Medulla oblongata (tissue), 1 donor: ENCODE measurements around the gene PICK1.
"Not testable (repeated sequence)": the region's sequence is repeated elsewhere in the genome, so short reads cannot be mapped to it uniquely, and the experiment has no call there.

ENCODE experiments used
- DNase-seq: peaks from one replicate; pipeline ENCODE4 v3.0.0-alpha.2; 2015; ENCODE audit errors: extremely low spot score

The PICK1 gene

DNA sequence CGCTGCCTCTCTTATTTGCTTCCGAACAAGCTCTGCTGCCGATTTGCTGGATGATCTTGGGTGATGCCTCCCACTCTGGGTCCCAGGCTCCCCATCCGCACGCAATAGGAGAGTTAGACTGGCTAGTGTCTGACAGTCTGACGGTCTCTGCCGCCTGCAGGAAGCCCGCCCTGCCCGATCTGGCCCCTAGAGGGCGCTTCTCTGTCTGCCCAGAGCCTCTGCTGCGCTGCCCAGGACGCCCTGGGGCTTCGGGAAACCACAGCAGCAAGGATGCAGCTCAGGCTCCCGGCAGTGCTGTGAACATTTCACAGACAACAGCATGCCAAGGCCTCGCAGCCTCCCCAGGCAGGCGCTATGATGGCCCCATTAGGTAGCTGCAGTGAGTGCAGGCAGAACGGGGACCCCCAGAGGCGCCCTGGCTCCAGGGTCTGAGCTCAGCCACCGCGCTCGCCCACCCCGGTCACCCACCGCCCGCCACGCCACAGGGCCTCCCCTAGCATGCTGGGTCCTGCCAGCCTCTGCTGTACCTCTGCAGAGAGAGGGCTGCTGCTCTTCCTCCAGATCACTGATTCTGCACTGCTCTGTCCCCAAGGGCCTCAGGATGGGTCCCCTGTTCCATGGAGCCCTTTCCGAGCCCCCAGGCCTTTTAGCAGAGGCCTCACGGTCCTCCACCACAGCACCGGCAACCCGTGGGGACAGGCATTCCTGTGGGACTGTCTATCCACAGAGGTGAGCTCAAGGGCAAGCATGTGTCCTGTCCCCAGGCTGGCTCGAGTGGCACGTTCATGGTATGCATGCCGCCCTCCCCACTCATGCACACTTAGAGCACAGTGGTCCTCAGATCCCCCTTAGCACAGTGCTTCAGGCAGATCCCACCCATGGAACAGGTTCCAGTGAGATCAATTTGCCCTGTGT lies 57.5 kb downstream of the PICK1 start:
- peak; percentile 82 for DNase-seq

GRCh38 chr22:38115423-38116205 lies 58.4 kb downstream of the PICK1 start:
- DNase-seq, result no peak

DNA sequence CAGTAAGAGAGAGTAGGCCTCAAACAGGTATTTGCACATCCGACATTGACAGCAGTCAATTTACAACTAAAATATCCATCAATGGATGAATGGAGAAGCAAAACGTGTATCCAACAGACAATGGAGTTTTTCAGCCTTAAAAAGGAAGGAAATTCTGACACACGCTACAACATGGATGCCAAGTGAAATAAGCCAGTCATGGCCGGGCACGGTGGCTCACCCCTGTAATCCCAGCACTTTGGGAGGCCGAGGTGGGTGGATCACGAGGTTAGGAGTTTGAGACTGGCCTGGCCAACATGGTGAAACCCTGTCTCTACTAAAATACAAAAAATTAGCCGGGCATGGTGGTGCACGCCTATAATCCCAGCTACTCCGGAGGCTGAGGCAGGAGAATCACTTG lies 60.4 kb downstream of the PICK1 start:
- not testable (repeated sequence) for DNase-seq

- DNase-seq, result no peak
Measured at GRCh38 chr22:38118182-38118581, 61.0 kb downstream of the PICK1 start.

GRCh38 chr22:38118747-38119146 lies 61.5 kb downstream of the PICK1 start:
- DNase-seq, result not testable (repeated sequence)

DNA sequence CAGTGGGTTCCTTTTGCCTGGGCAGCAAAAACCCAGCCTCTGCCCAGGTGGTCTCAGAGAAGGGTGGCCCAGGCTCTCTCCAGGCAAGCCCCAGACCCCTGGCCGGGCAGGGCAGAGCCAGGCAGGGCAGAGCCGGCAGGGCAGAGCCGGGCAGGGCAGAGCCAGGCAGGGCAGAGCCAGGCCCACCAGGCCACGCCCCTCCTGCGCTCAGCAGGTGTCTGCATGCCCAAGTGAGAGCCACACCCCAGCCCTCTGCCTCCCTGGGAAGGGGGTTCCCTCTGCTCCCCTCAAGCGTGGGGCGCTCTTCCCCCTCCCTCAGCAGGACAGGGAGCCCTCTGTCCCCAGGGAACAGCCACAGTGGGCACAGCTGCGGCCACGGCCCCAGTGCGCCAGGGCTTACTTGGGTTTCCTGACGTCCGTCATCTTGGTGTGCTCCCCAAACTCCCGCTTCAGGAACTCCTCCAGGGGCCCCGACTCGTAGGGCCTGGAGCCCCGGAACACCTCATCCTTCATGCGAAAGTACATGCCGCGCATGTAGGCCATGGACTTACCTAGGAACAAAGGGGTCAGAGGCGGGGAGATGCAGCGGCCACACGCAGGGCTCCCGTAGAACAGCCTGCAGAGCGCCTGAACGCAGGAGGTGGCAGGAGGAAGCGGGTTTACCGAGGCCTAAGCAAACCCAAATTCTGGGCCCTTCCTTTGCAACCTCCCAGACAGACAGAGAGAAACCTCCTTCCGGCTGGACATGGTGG lies 63.3 kb downstream of the PICK1 start:
- no peak for DNase-seq

GRCh38 chr22:38122616-38123015 lies 65.4 kb downstream of the PICK1 start:
- DNase-seq, result no peak

- no peak for DNase-seq
Measured at GRCh38 chr22:38124236-38124974, 67.2 kb downstream of the PICK1 start.

GRCh38 chr22:38125038-38125610 lies 67.9 kb downstream of the PICK1 start:
- DNase-seq, result no peak
